T-helper 1 cell treated with Interleukin-12 subunit alpha and Interleukin-12 subunit beta and Interleukin-4 antibody, amounts not matched to agents 30 ng/mL and 1 ng/mL, for 36 hours (primary cell): ENCODE measurements around the gene BOC. TPM values are rescaled to one million over a fixed set of nuclear protein-coding genes. Genes with fewer than 3 reads are reported as not detected.

Experiments
- intact Hi-C: fragments of 100-400 bp; cut with micrococcal nuclease; formaldehyde crosslinking; loops from one replicate; pipeline ENCODE4 v1.15.1; 2024
- total RNA-seq: library from RNA; stranded (reverse); gene quantifications from 2 replicates; pipeline ENCODE4 v1.2.3, GENCODE V29; 2022

The BOC gene
- total RNA-seq, 1 donor from 2014 or later: 0.37 TPM

DNA sequence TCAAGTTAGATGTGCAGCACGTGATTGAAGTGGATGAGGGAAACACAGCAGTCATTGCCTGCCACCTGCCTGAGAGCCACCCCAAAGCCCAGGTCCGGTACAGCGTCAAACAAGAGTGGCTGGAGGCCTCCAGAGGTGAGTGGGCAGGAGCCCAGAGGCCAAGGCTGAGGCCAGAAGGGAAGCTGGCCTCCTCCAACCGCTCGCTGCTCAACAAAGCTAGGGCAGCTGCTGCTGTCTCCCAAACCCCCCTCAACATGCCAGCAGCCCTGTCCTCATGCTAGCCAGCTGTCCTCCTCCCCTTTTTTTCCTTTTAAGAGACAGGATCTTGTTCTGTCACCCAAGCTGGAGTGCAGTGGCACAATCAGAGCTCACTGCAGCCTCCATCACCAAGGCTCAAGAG is 57.0 kb downstream of the BOC start:
- intact Hi-C loops: no loop called here

DNA sequence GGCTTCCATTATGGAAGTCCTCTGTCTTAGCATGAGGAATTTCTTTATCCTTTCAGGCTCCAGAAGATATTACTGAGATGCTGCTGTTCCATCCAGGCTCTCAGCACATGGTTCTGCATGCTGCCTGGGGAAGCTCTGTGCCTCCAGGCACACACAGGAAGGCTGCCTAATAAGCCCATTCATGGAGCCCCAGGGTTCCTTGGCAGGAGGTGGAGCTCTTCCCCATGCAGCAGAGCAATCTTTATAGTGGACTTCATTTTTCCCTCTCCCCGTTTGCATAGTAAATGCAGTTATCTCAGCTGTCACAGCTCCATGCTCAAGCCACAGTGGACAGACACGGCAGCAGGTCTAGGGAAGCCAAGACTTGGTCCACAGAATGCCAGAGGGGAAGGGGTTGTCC is 57.6 kb downstream of the BOC start:
- intact Hi-C loops: no loop called here

DNA sequence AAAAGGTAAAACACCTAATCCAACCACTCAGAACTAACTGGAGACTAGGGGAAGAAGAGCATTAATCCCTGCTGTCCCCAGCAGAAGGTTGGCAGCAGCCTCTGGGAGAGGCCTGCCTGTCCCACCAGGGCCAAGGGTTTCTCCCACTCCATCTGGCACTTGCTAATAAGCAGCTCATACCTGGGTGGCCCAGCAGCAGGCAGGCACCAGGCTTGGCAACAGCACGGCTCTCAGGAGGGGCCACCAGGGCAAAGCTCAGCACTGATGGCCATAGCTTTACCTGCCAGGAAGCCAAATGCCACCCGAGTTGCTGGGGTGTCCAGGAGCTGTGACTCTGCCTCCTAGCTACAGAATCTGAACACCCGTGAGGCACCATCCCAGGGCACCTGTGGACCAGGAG is 58.3 kb downstream of the BOC start:
- intact Hi-C loops: no loop called here

DNA sequence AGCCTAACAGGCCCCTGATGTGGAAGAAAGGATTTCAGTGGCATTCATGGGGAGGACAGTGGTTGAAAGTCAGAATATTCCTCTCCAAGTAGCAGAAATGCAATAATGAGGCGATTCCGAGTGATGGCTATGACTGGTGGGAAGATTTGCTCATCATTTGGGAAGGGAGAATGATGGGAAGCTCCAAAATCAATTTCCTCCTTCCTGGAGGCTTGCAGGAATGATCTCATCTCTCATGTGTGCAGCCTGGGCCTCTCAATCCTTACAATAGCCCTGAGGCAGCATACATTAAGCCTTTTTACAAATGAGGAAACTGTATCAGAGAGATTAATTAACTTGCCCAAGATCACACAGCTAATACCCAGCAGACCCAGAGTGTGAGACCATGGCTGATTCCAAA is 58.7 kb downstream of the BOC start:
- intact Hi-C loops: no loop called here

DNA sequence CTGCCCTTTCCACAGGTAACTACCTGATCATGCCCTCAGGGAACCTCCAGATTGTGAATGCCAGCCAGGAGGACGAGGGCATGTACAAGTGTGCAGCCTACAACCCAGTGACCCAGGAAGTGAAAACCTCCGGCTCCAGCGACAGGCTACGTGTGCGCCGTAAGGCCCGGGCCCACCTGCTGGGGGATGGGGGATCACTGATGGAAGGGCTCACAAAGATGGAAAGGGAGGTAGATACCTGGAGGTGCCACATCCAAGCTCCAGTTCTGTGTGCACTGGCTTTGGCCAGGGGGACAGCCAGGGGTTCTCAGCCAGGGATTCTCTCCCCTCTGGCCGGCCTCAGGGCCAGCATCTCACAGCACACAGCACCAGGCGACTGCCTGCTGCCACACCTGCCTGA is 59.4 kb downstream of the BOC start:
- intact Hi-C loops: no loop called here

DNA sequence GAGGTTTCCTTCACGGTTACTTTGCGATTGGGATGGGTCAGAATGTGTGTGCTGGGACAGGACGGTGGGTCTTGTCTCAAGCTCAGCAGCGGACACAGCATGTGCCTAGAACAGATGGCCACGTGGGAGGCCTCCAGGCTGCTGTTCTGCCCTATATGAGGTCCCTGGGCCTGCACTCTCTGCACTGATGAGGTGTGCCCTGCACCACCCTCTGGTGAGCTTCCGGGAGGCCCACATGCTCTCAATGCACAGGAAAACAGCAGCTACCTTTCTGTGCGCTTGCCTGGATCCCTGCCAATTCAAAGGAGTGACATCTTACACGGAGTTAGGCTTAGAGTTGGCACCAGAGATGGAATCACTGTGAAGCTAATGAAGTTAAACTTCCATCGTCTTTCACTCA is 59.8 kb downstream of the BOC start:
- intact Hi-C loops: no loop called here

DNA sequence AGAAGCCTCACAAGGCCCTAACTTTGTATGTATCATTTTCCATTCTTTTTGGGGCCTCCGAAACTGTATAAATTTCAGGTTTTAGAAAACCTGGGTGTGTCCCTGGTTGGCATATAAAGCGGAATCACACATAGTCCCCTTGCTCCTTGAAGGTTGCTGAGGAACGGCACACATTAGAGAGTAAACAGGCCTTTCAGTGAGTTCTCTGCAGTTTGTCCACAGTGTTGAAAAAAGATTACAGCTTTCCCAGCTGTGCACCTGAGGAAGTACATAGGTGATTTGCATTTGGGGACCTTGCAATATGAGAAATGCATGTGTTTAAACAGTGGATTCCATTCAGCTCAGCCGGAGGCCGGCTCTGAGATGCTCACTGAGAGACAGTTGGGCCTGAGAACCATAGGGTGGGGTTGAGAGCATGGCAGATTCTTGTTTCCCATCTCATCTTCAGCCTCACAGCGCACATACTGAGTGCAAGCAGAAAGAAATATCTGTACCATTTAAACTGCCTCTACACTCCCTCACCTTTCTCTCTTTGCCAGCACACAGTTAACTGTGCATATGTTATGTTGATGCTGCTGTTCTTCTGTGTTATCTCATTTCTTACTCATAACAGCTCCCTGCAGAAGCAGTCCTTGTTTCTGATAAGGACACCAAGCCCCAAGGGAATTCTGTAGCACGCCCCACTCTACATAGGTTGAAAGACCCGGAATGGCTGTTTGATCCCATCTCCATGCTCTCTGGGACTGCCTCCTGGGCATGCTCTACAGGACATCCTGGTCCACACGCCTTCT is 60.4 kb downstream of the BOC start:
- intact Hi-C loops: no loop called here

DNA sequence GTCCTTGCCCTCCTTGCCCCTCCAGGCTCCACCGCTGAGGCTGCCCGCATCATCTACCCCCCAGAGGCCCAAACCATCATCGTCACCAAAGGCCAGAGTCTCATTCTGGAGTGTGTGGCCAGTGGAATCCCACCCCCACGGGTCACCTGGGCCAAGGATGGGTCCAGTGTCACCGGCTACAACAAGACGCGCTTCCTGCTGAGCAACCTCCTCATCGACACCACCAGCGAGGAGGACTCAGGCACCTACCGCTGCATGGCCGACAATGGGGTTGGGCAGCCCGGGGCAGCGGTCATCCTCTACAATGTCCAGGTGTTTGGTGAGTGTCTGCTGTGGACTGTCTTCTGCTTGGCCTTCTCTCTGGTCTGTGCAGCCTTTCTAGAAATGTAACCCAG is 61.0 kb downstream of the BOC start:
- intact Hi-C loops: no loop called here

DNA sequence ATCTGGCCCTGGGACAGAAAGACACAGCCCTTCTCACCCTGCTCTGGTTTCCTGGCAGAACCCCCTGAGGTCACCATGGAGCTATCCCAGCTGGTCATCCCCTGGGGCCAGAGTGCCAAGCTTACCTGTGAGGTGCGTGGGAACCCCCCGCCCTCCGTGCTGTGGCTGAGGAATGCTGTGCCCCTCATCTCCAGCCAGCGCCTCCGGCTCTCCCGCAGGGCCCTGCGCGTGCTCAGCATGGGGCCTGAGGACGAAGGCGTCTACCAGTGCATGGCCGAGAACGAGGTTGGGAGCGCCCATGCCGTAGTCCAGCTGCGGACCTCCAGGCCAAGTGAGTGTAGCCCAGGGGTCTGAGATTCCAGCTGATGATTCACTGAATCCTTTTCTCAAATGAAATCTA is 61.7 kb downstream of the BOC start:
- intact Hi-C loops: no loop called here

DNA sequence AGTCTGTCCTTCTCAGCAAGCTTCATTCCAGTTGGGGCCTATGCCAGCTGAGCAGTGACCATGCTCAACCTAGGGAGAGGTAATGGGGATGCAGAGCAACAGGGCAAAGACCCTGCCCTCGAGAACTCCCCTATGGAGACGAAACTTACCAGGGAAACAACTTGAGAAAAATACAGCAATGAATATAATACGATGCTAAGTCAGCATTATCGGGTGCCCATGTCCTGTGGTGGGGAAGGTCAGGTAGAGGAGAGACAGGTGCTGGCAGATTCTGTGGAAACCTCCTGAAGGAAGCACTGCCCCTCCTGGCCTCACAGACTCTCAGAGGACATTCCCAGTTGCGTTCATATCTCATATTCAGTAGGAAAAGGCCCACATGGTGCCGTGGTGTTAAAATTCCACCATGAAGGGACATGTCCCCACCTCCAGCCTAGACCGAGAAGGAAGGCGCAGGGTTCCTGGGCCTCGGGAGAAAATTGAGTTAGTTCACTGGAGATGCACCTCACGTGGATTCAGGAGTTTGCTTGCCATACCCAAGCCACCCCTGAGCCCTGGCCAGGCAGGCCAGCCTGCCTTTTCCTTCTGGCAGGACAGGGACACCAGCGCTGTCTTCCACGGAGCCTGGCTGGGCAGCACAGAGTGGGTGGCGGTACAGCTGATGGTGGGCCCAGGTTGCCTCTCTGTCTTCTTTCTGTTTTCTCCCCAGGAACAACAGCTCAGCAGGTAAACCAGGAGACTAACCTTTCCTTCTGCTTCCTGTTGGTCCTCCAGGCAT is 62.4 kb downstream of the BOC start:
- intact Hi-C loops: no loop called here

DNA sequence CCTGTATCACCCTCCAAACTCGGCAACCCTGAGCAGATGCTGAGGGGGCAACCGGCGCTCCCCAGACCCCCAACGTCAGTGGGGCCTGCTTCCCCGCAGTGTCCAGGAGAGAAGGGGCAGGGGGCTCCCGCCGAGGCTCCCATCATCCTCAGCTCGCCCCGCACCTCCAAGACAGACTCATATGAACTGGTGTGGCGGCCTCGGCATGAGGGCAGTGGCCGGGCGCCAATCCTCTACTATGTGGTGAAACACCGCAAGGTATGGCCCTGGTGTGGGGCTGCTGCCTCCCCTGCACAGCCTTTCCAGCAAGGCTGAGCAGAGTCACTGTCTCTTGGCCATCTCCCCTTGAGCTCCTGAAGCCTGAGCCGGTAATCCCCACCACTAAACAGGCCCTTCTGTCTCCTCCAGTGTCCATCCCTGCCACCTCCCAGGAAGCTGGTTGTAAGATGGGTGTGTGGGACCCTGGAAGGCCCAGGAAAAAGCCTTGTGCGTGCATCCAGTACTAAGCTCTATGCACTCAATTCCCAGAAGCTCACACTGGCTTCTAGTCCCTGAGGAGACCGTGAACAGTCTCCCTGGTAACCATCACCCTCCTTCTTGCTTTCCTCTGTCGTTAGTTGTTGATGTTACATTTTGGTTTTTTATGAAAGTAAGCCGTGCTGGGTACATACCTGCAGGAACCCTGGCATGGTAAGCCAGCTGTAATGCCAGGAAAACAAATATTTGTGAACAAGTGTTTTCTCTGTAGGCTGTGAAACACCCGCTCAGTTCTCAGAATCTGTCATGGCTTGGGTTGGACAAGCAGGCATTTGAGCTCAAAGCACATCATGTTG is 63.3 kb downstream of the BOC start:
- intact Hi-C loops: no loop called here

DNA sequence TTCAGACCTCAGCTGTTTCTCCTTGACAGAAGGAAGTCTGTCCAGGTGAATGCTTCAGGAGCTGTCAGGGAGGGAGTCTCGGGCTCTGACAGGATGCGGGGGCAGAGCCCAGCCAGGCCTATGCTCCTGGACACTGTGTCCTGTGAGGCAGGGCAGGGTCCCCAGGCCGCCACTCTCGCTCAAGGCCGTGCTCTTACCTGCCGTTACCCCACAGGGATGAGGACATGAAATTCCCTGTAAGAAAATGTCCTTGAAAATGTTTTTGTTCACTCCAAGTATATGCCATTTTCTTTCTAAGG is 63.9 kb downstream of the BOC start:
- intact Hi-C loops: no loop called here

DNA sequence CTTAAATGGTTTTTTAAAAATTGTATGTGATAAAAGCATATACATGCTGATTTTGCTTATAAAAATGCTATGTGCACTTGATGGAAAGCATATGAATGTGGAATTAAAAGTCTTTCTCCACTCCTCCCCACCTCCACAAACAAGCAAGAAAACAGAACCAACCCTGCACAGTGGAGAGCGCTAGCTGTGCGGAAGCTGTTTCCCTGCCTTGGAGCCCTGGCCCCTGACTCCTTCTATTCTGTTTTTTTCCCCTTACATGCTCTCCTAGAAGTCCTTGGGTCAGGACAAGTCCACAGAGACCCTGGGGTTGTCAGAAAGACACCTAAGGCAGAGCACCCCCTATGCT is 64.2 kb downstream of the BOC start:
- intact Hi-C loops: no loop called here

DNA sequence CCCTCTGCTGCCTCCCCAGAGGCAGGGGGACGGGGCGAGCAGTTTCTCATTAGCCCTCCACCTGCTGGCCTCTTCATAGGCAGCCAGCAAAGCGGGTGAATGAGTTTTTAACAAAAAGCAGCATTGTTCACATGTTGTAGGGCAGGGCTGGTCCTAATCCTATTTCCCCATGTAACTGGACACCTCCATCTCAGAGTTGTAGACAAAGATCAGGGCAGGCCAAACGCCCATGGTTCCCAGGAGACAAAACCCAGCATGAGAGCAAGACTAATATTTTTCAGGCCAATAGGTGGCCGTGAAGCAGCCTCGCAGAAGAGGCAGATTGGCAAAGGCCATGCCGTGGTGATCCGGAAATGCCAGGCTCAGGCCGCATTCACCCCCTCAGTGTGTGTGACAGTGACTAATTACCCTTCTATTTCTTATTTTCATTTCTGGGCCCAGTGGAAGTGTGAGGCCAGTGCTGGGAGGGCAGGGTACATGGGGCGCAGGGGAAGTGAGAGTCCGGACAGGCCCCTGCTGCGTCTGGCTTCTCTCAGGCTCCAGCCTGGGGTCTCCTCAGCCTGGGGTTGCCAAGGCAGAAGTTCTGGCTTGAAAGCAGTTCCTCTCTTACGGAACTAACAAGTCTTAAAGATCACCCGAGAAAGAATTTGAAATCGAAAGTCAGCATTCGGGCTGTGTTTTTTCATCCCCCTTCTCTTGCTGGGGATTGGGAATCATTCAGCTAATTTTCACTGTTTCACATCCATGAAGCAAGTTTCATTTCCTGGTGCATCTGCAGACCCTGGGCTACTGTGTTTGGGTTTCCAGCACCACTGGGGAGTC is 64.8 kb downstream of the BOC start:
- intact Hi-C loops: no loop called here

DNA sequence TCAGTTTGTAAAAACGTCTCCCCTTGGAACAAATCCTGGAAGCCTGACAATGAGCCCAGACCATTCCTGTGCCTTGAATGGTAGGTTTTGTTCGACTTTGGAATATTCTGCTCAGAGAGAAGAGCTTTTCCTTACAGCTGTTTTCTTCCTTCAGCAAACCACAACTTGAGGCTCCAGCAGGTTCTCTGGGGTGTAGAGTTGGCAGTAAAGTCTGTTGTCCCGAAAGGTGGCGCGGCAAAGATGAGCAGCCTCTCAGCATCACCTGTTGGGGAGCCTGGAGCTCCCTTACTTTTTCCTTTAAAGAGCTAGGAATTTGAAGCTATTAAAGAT is 65.4 kb downstream of the BOC start:
- intact Hi-C loops: no loop called here

DNA sequence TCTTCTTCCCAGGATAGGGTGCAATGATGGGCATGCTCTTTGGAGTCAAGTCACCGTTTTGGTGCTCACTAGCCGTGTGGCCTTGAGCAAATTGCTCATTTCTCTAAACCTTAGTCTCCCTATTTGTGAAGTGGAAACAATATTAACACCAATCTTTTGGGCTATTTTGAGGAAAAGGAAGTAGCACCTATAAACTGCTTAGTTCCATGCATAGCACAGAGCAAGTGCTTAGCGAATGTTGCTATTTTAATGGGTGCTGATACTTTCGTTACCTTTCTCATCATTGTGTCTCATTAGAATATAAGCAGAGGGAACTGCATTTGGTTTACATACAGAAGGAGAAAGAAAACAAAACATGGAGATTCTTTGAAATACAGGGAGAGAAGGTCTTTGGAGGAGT is 66.1 kb downstream of the BOC start:
- intact Hi-C loops: no loop called here

DNA sequence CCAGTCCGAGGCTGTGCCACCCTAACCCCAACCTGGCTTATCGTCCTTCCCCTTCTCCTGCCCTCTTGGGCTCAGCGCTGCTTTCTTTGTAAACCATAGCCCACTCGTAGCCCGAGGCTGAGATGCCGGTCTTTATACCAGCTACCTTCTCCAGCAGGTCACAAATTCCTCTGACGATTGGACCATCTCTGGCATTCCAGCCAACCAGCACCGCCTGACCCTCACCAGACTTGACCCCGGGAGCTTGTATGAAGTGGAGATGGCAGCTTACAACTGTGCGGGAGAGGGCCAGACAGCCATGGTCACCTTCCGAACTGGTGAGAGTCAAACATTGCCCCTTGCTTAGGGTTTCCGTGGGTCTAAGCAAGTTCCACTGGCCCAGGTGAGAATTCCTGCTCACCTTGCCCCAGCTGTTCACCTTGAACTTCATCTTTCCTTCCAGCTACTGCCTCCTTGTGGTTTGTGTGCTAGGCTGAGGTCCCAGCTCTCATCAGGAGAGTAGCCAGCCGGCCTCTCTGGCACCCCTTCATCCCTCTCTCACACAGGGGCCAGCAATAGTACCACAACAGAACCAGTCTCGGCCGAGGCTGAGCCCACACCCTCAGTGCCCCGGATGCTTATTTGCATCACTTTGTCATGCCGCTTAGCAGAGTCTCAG is 66.7 kb downstream of the BOC start:
- intact Hi-C loops: no loop called here

DNA sequence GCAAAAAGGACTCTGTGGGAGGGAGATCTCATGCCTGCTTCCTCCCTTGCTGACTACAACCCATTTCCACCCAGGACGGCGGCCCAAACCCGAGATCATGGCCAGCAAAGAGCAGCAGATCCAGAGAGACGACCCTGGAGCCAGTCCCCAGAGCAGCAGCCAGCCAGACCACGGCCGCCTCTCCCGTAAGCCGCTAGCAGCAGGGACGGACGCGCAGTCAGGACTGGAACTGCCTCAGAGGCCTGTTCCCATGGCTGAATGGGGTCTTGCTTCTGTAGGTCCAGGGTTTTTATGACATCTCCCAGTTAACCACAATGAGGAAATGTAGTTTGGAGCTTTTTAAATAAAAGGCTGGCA is 67.2 kb downstream of the BOC start:
- intact Hi-C loops: no loop called here

DNA sequence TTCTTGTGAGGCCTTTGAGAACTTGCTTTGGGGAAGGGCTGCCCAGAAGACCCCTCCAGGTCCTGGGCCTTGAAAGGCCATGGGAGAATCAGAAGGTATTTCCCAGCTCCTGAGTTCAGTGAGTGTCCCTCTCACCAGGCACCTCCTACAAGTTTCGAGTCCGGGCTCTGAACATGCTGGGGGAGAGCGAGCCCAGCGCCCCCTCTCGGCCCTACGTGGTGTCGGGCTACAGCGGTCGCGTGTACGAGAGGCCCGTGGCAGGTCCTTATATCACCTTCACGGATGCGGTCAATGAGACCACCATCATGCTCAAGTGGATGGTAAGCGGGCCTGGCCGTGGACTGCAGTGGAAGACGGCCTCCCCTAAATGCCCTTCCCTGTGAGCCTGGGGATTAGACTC is 68.3 kb downstream of the BOC start:
- intact Hi-C loops: no loop called here

DNA sequence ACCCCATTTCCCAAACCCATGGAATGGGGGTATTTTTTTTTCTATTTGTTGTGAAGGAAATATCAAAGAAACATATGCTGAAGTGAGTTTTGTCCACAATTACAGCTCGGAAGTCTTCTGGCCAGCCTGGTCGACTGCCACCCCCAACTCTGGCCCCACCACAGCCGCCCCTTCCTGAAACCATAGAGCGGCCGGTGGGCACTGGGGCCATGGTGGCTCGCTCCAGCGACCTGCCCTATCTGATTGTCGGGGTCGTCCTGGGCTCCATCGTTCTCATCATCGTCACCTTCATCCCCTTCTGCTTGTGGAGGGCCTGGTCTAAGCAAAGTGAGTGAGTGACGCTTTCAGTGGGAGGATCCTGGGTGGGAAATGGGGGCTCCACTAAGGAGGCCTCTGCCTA is 71.9 kb downstream of the BOC start:
- intact Hi-C loops: no loop called here

DNA sequence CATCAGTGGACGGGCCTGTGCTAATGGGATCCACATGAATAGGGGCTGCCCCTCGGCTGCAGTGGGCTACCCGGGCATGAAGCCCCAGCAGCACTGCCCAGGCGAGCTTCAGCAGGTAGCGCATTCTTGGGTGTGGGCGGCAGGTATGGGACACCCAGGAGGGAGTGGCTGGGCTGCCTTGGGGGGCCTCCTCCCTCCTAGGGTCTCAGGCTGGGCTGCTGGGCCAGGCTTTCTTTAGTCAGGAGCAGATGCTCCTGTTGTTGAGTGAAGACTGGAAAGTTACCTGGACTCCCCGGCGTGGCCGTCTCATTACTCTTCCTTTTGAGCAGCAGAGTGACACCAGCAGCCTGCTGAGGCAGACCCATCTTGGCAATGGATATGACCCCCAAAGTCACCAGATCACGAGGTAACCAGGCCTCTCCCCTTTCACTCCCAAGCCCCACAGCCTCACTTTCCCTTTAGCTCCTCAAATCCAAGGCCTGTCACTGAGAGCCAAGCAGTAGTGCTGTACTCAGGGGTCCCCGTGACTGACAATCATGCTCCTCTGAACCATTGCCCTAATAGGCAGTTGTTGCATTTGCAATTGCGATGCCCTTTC is 73.2 kb downstream of the BOC start:
- intact Hi-C loops: no loop called here
